Muscle of leg (tissue), 11 donors: ENCODE measurements around the gene CLHC1. TPM values are rescaled to one million over a fixed set of nuclear protein-coding genes. Genes with fewer than 3 reads are reported as not detected.
"Not testable (repeated sequence)": the region's sequence is repeated elsewhere in the genome, so short reads cannot be mapped to it uniquely, and the experiment has no call there.

Experiments used
- DNase-seq: peaks from one replicate; pipeline ENCODE4 v3.0.0; 2013
- H3K27ac ChIP-seq: one replicate; pipeline ENCODE4 v1.5.1; 2013; ENCODE audit warnings: mild to moderate bottlenecking, low read length, control low read depth
- H3K27me3 ChIP-seq: one replicate; pipeline ENCODE4 v1.6.1; 2013; ENCODE audit warnings: low read length; ENCODE audit not compliant: control insufficient read depth, insufficient read depth
- H3K36me3 ChIP-seq: one replicate; pipeline ENCODE4 v1.6.1; 2013; ENCODE audit warnings: low read length; ENCODE audit not compliant: control insufficient read depth, insufficient read depth
- H3K4me1 ChIP-seq: one replicate; pipeline ENCODE4 v1.6.1; 2013; ENCODE audit warnings: low read length; ENCODE audit not compliant: control insufficient read depth, insufficient read depth
- H3K4me3 ChIP-seq: one replicate; pipeline ENCODE4 v1.5.1; 2013; ENCODE audit warnings: low read length, control low read depth
- H3K9me3 ChIP-seq: replicated peaks from 2 replicates; pipeline ENCODE4 v1.6.1; 2013; ENCODE audit warnings: low read depth, low read length; ENCODE audit not compliant: control insufficient read depth
- whole genome bisulfite sequencing: methylation state at CpG from one replicate; pipeline ENCODE4 v1.1.5; 2013; ENCODE audit warnings: missing lambda C conversion rate; ENCODE audit not compliant: insufficient coverage; 5-methylcytosine and 5-hydroxymethylcytosine counted together
- polyA plus RNA-seq, 8 donors: library from polyadenylated mRNA; unstranded; fragments of 120-200 nt; gene quantifications; one replicate each; pipeline versions ENCODE4 v1.2.1 to v1.2.3, GENCODE V29; 2013; ENCODE audit warnings: inconsistent platforms in 1 of 8, low replicate concordance in 1 of 8; ENCODE audit not compliant: insufficient read length in 8 of 8, insufficient read depth in 1 of 8
- total RNA-seq: library from RNA; stranded (reverse); fragments of 120-200 nt; gene quantifications from one replicate; pipeline ENCODE4 v1.2.4, GENCODE V29; 2013

CLHC1 gene
- total and polyA plus RNA-seq, 9 donors, result 6.4 to 15.1 (median 8.8) TPM

- no peak overlapping the region for H3K27ac ChIP-seq
- H3K27me3 ChIP-seq, result no peaks in the 10 kb centered on the region
- peaks cover 8% of the 10 kb centered on the region for H3K4me1 ChIP-seq
- H3K4me3 ChIP-seq, result no peak overlapping the region
- no peaks in the 10 kb centered on the region for H3K9me3 ChIP-seq
- DNase-seq, result no peak
- 82% methylated on average over 3 of the region's 5 CpGs for WGBS
- H3K36me3 ChIP-seq, result no peaks in the 10 kb centered on the region
These were observed 85.1 kb downstream of the CLHC1 start for GRCh38 chr2:55147041-55147440.

GRCh38 chr2:55146263-55146662 is 85.8 kb downstream of the CLHC1 start:
- no peaks in the 10 kb centered on the region for H3K27me3 ChIP-seq
- no peak overlapping the region for H3K27ac ChIP-seq
- no peaks in the 10 kb centered on the region for H3K36me3 ChIP-seq
- peaks cover 3% of the 10 kb centered on the region for H3K4me1 ChIP-seq
- H3K4me3 ChIP-seq, result no peak overlapping the region
- WGBS, result 67% methylated on average over 2 of the region's 2 CpGs
- H3K9me3 ChIP-seq, result no peaks in the 10 kb centered on the region
- DNase-seq, result no peak

- 96% methylated on average over 5 of the region's 12 CpGs for WGBS
- no peaks in the 10 kb centered on the region for H3K27me3 ChIP-seq
- no peak for DNase-seq
These were observed 86.9 kb downstream of the CLHC1 start for GRCh38 chr2:55144922-55145820.

GRCh38 chr2:55143706-55144105 is 88.4 kb downstream of the CLHC1 start:
- not testable (repeated sequence) for H3K27me3 ChIP-seq, H3K4me1 ChIP-seq, H3K4me3 ChIP-seq, H3K9me3 ChIP-seq, DNase-seq, H3K27ac ChIP-seq, H3K36me3 ChIP-seq
- WGBS, result no CpG with 5 or more reads among the region's 2 CpGs

More at GRCh38 chr2:55144922-55145820, 86.9 kb downstream of the CLHC1 start:
- Histone ChIP-seq H3K4me3 (no peak overlapping the region), H3K9me3 (no peaks in the 10 kb centered on the region), H3K4me1 (peaks cover 3% of the 10 kb centered on the region), H3K27ac (no peak overlapping the region), H3K36me3 (no peaks in the 10 kb centered on the region)

- Histone ChIP-seq H3K4me1 (no peaks in the 10 kb centered on the region), H3K27ac (no peak overlapping the region), H3K4me3 (no peak overlapping the region), H3K9me3 (no peaks in the 10 kb centered on the region), H3K27me3 (no peaks in the 10 kb centered on the region), H3K36me3 (no peaks in the 10 kb centered on the region)
- WGBS, result no CpG with 5 or more reads among the region's 2 CpGs
- no peak for DNase-seq
These were observed 89.6 kb downstream of the CLHC1 start for GRCh38 chr2:55142518-55142917.

GRCh38 chr2:55141572-55142413 is 90.3 kb downstream of the CLHC1 start:
- WGBS, result 85% methylated on average over 7 of the region's 9 CpGs
- H3K36me3 ChIP-seq, result no peaks in the 10 kb centered on the region
- no peak for DNase-seq

GRCh38 chr2:55140316-55141219 is 91.5 kb downstream of the CLHC1 start:
- WGBS, result 72% methylated on average over 4 of the region's 8 CpGs
- Histone ChIP-seq H3K27me3 (no peaks in the 10 kb centered on the region), H3K4me1 (peaks cover 2% of the 10 kb centered on the region), H3K27ac (no peak overlapping the region), H3K9me3 (no peaks in the 10 kb centered on the region), H3K4me3 (no peak overlapping the region), H3K36me3 (no peaks in the 10 kb centered on the region)
- DNase-seq, result no peak

More at GRCh38 chr2:55141572-55142413, 90.3 kb downstream of the CLHC1 start:
- peaks cover 2% of the 10 kb centered on the region for H3K4me1 ChIP-seq
- H3K9me3 ChIP-seq, result no peaks in the 10 kb centered on the region
- no peak overlapping the region for H3K27ac ChIP-seq
- no peaks in the 10 kb centered on the region for H3K27me3 ChIP-seq
- H3K4me3 ChIP-seq, result no peak overlapping the region

GRCh38 chr2:55139305-55139704 is 92.8 kb downstream of the CLHC1 start:
- H3K36me3 ChIP-seq, result no peaks in the 10 kb centered on the region
- DNase-seq, result no peak
- no peak overlapping the region for H3K4me3 ChIP-seq
- peaks cover 6% of the 10 kb centered on the region for H3K4me1 ChIP-seq
- 74% methylated on average over 3 of the region's 3 CpGs for WGBS
- no peaks in the 10 kb centered on the region for H3K27me3 ChIP-seq
- no peak overlapping the region for H3K27ac ChIP-seq
- H3K9me3 ChIP-seq, result no peaks in the 10 kb centered on the region

- H3K9me3 ChIP-seq, result no peaks in the 10 kb centered on the region
- no peak overlapping the region for H3K27ac ChIP-seq
- no peaks in the 10 kb centered on the region for H3K36me3 ChIP-seq
- no peak overlapping the region for H3K4me3 ChIP-seq
- no peak for DNase-seq
- no peaks in the 10 kb centered on the region for H3K27me3 ChIP-seq
- peaks cover 6% of the 10 kb centered on the region for H3K4me1 ChIP-seq
- 89% methylated on average over 3 of the region's 5 CpGs for WGBS
These were observed 93.2 kb downstream of the CLHC1 start for GRCh38 chr2:55138882-55139229.
